ENCODE measurements around the gene GRIN2A. TPM values are rescaled to one million over a fixed set of nuclear protein-coding genes. Genes with fewer than 3 reads are reported as not detected.

The GRIN2A gene
- total and polyA plus RNA-seq, 2 experiments from 2014 or later, result not detected

DNA sequence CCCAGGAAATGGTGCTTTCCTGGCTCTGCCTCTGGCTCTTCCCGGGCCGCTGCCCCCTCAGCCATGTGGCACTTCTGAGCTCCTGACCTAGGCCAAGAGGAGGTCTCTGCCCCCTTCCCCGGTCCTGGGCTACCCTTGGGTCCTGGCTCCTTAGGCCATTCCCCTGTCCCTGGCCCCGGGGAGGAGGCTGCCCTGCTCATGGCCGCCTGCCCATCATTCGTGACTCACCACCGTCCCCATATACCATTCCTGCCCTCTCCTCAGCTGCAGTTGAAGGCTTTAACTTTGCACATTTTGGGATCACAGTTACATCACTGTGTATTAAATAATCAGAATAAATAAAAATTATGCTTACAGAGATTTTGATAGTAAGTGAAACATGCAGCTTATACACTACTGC, 69.0 kb downstream of the GRIN2A start:
- H3K9me2 ChIP-seq (ENCODE audit: insufficient read depth), result no peaks in the 10 kb centered on the region
- no peak overlapping the region for H3K9ac ChIP-seq
- no peaks in the 10 kb centered on the region for H4K20me1 ChIP-seq (ENCODE audit: insufficient read depth)
- no peak overlapping the region for H3K27ac ChIP-seq
- 38% methylated on average over 5 to 7 of the region's 7 CpGs for WGBS, 2 experiments (ENCODE audit: low coverage in 1 of 2, low lambda C conversion rate in 2 of 2, missing lambda C conversion rate in 2 of 2)
- no peaks in the 10 kb centered on the region for H3K9me3 ChIP-seq (ENCODE audit: low read depth)
- in situ Hi-C loops (cut with MboI), result no loop called here
- no peaks in the 10 kb centered on the region for H3K27me3 ChIP-seq (replicated peaks; ENCODE audit: insufficient read depth)
- no peak overlapping the region for H2AFZ ChIP-seq
- H3K36me3 ChIP-seq (ENCODE audit: low read depth), result no peaks in the 10 kb centered on the region
- no peaks in the 10 kb centered on the region for H3K4me1 ChIP-seq (ENCODE audit: insufficient read depth)
- TF ChIP-seq EZH2phosphoT487 (IDR thresholded peaks at IDR 0.05; ENCODE audit: insufficient read depth, low read depth), result no peak
- H3F3A ChIP-seq (ENCODE audit: insufficient read depth), result no peaks in the 10 kb centered on the region
- no peaks in the 10 kb centered on the region for H3K79me2 ChIP-seq (ENCODE audit: insufficient read depth)
- no peak overlapping the region for H3K4me2 ChIP-seq (ENCODE audit: unreplicated experiment)
- no peak for DNase-seq
- H3K4me3 ChIP-seq, result no peak overlapping the region

DNA sequence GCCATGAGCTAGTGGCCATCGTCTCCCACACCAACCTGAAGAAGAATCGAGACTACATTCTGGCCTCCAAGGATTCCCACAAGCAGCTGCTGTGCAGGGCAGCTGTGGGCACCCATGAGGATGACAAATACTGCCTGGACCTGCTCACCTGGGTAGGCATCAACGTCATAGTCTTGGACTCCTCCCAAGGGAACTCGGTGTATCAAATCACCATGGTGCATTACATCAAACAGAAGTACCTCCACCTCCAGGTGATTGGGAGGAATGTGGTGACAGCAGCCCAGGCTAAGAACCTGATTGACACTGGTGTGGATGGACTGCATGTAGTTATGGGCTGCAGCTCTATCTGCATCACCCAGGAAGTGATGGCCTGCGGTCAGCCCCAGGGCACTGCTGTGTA, 70.2 kb downstream of the GRIN2A start:
- no peak for DNase-seq
- no peaks in the 10 kb centered on the region for H3K36me3 ChIP-seq (ENCODE audit: low read depth)
- no peaks in the 10 kb centered on the region for H4K20me1 ChIP-seq (ENCODE audit: insufficient read depth)
- no peak overlapping the region for H3K4me3 ChIP-seq
- H3K79me2 ChIP-seq (ENCODE audit: insufficient read depth), result no peaks in the 10 kb centered on the region
- H3K9ac ChIP-seq, result no peak overlapping the region
- H3K27me3 ChIP-seq (replicated peaks; ENCODE audit: insufficient read depth), result no peaks in the 10 kb centered on the region
- no peaks in the 10 kb centered on the region for H3K9me3 ChIP-seq (ENCODE audit: low read depth)
- no peak overlapping the region for H3K4me2 ChIP-seq (ENCODE audit: unreplicated experiment)
- in situ Hi-C loops (cut with MboI), result no loop called here
- no peak overlapping the region for H2AFZ ChIP-seq
- no peaks in the 10 kb centered on the region for H3K9me2 ChIP-seq (ENCODE audit: insufficient read depth)
- H3K4me1 ChIP-seq (ENCODE audit: insufficient read depth), result no peaks in the 10 kb centered on the region
- H3F3A ChIP-seq (ENCODE audit: insufficient read depth), result no peaks in the 10 kb centered on the region
- H3K27ac ChIP-seq, result no peak overlapping the region
- TF ChIP-seq EZH2 (IDR thresholded peaks at IDR 0.05; ENCODE audit: insufficient read depth, poor library complexity, severe bottlenecking) (no peak), EZH2phosphoT487 (IDR thresholded peaks at IDR 0.05; ENCODE audit: insufficient read depth, low read depth) (no peak)
- WGBS, 2 experiments (ENCODE audit: low coverage in 1 of 2, low lambda C conversion rate in 2 of 2, missing lambda C conversion rate in 2 of 2), result 34 to 48% methylated on average over 5 of the region's 5 CpGs

DNA sequence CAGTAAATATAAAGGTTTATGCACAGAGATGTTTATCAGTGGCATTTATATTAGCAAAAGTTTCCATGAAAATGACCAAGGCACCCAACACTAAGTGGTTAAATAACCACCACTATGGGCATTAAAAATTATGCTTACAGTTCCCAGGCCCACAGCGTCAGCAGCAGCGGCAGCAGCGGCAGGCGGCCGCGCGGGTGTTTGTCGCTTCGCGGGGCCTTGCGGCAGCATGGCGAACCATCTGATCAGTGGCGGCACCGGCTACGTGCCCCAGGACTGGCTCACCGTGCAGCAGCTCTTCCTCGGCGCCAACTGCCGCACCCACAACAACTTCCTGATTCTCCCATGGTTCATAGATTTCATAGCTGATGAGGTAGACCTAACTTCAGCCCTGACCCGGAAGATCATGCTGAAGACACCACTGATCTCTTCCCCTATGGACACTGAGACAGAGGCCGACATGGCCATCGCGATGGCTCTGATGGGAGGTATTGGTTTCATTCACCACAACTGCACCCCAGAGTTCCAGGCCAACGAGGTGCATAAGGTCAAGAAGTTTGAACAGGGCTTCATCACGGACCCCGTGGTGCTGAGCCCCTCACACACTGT, 71.0 kb downstream of the GRIN2A start:
- no peaks in the 10 kb centered on the region for H4K20me1 ChIP-seq (ENCODE audit: insufficient read depth)
- H3K9me3 ChIP-seq (ENCODE audit: low read depth), result no peaks in the 10 kb centered on the region
- H3K36me3 ChIP-seq (ENCODE audit: low read depth), result no peaks in the 10 kb centered on the region
- H3K9me2 ChIP-seq (ENCODE audit: insufficient read depth), result no peaks in the 10 kb centered on the region
- no peaks in the 10 kb centered on the region for H3F3A ChIP-seq (ENCODE audit: insufficient read depth)
- no peak overlapping the region for H3K4me2 ChIP-seq (ENCODE audit: unreplicated experiment)
- no peak overlapping the region for H3K4me3 ChIP-seq
- WGBS, 2 experiments (ENCODE audit: low coverage in 1 of 2, low lambda C conversion rate in 2 of 2, missing lambda C conversion rate in 2 of 2), result 47 to 56% methylated on average over 21 to 26 of the region's 26 CpGs
- H3K27ac ChIP-seq, result no peak overlapping the region
- TF ChIP-seq EZH2phosphoT487 (IDR thresholded peaks at IDR 0.05; ENCODE audit: insufficient read depth, low read depth) (no peak), EZH2 (IDR thresholded peaks at IDR 0.05; ENCODE audit: insufficient read depth, poor library complexity, severe bottlenecking) (no peak)
- in situ Hi-C loops (cut with MboI), result no loop called here
- no peaks in the 10 kb centered on the region for H3K27me3 ChIP-seq (replicated peaks; ENCODE audit: insufficient read depth)
- H3K4me1 ChIP-seq (ENCODE audit: insufficient read depth), result no peaks in the 10 kb centered on the region
- H2AFZ ChIP-seq, result no peak overlapping the region
- H3K79me2 ChIP-seq (ENCODE audit: insufficient read depth), result no peaks in the 10 kb centered on the region
- no peak for DNase-seq
- no peak overlapping the region for H3K9ac ChIP-seq

DNA sequence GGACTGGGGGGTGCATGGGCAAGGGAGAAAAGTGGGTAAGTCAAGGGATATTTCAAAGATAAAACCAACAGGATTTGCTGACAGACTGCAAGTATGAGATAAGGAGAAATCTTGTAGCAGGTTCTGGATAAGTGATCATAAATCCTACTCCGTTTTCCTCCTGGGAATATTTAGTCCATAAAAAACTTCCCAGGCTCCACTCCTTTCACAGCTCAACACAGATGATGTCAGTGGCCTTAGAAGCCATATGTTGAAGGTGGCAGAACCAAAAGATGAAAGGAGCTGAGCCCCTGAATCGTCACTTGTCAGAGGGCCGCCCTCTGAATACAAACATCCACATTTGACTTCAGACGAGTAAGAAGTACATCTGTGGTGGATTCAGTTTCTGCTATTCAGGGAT, 71.7 kb downstream of the GRIN2A start:
- TF ChIP-seq EZH2 (IDR thresholded peaks at IDR 0.05; ENCODE audit: insufficient read depth, poor library complexity, severe bottlenecking) (no peak), EZH2phosphoT487 (IDR thresholded peaks at IDR 0.05; ENCODE audit: insufficient read depth, low read depth) (no peak)
- Histone ChIP-seq H3K4me2 (ENCODE audit: unreplicated experiment) (no peak overlapping the region), H3K9me3 (ENCODE audit: low read depth) (no peaks in the 10 kb centered on the region), H3K79me2 (ENCODE audit: insufficient read depth) (no peaks in the 10 kb centered on the region), H3K9ac (no peak overlapping the region), H3K27ac (no peak overlapping the region), H3K4me3 (no peak overlapping the region), H2AFZ (no peak overlapping the region), H3K4me1 (ENCODE audit: insufficient read depth) (no peaks in the 10 kb centered on the region), H3K9me2 (ENCODE audit: insufficient read depth) (no peaks in the 10 kb centered on the region), H3F3A (ENCODE audit: insufficient read depth) (no peaks in the 10 kb centered on the region), H3K36me3 (ENCODE audit: low read depth) (no peaks in the 10 kb centered on the region), H3K27me3 (replicated peaks; ENCODE audit: insufficient read depth) (no peaks in the 10 kb centered on the region), H4K20me1 (ENCODE audit: insufficient read depth) (no peaks in the 10 kb centered on the region)
- WGBS, 2 experiments (ENCODE audit: low coverage in 1 of 2, low lambda C conversion rate in 2 of 2, missing lambda C conversion rate in 2 of 2), result 3 to 6% methylated on average over 4 of the region's 4 CpGs
- no peak for DNase-seq
- in situ Hi-C loops (cut with MboI), result no loop called here

DNA sequence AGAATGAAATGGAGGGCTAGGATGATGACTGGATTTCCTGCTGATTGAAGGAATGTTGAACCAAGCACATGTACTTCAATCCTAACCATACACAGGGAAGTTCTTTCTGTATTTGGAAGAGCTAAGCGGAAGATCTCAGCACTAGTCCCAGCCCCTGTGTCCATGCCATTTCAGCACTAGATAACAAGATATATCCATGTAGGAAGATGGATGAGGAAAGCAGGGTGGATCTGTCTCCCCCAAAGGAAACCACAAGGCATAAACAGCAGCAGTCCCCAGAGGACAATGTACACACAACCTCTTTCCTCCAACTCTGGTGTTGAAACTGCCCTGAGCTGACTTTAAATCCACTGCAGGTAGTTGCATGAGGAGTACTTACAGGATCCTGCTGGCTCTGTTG, 75.1 kb downstream of the GRIN2A start:
- TF ChIP-seq EZH2phosphoT487 (IDR thresholded peaks at IDR 0.05; ENCODE audit: insufficient read depth, low read depth) (no peak), EZH2 (IDR thresholded peaks at IDR 0.05; ENCODE audit: insufficient read depth, poor library complexity, severe bottlenecking) (no peak)
- no peak overlapping the region for H3K4me3 ChIP-seq
- H3K36me3 ChIP-seq (ENCODE audit: low read depth), result no peaks in the 10 kb centered on the region
- no peaks in the 10 kb centered on the region for H3K9me2 ChIP-seq (ENCODE audit: insufficient read depth)
- no peaks in the 10 kb centered on the region for H3K4me1 ChIP-seq (ENCODE audit: insufficient read depth)
- whole genome bisulfite sequencing, 2 experiments (ENCODE audit: low coverage in 1 of 2, low lambda C conversion rate in 2 of 2, missing lambda C conversion rate in 2 of 2), result 76 to 84% methylated on average over 1 of the region's 1 CpG
- H4K20me1 ChIP-seq (ENCODE audit: insufficient read depth), result no peaks in the 10 kb centered on the region
- H3K79me2 ChIP-seq (ENCODE audit: insufficient read depth), result no peaks in the 10 kb centered on the region
- H3K27me3 ChIP-seq (replicated peaks; ENCODE audit: insufficient read depth), result no peaks in the 10 kb centered on the region
- no peak overlapping the region for H3K9ac ChIP-seq
- no peak overlapping the region for H2AFZ ChIP-seq
- no peaks in the 10 kb centered on the region for H3K9me3 ChIP-seq (ENCODE audit: low read depth)
- H3K4me2 ChIP-seq (ENCODE audit: unreplicated experiment), result no peak overlapping the region
- no peak overlapping the region for H3K27ac ChIP-seq
- DNase-seq, result no peak
- H3F3A ChIP-seq (ENCODE audit: insufficient read depth), result no peaks in the 10 kb centered on the region
- in situ Hi-C loops (cut with MboI), result no loop called here

All from GM23248 (cell line).